GM18508 (cell line): ENCODE measurements around the gene PSPN.
A peak's percentile ranks its signal among the peaks of the same experiment; 100 is the strongest.
"Not testable (repeated sequence)": the region's sequence is repeated elsewhere in the genome, so short reads cannot be mapped to it uniquely, and the experiment has no call there.

ENCODE experiments used
- ATAC-seq: cut with Tn5 transposase; IDR thresholded peaks from one replicate; pipeline ENCODE4 v1.9.1; 2021; ENCODE audit warnings: moderate number of reproducible peaks; ENCODE audit not compliant: insufficient read depth, unreplicated experiment

Gene PSPN

DNA sequence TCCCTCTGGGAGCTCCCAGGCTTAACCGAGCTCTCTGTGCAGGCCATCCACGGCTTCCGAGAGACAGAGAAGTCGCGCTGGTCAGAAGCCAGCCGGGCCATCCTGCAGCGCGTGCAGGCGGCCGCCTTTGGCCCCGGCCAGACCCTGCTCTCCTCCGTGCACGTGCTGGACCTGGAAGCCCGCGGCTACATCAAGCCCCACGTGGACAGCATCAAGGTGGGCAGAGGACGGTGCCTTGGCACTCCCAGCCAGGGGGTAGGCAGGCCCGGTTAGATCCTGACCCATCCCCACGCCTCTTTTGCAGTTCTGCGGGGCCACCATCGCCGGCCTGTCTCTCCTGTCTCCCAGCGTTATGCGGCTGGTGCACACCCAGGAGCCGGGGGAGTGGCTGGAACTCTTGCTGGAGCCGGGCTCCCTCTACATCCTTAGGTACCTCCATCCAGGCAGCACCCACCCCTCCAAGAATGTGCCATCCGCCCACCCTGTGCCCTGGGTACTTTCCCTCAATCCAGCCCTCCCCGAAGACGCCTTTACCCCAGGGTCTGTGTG, 1.5 kb downstream of the PSPN start:
- no peak for ATAC-seq

DNA sequence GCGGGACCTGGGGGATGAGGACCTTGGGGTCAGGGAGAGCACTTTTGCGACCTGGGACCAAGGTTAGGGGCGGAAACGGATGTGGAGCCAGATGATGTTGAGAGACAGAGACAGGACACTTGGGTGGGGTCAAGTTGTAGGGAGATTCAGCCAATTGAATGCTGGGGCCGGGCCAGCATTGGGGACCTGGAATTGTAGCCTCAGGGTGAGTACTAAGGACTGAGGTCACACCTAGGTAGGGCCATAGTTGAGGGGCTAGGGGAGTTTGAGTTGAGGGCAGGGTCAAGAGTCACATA, 2.0 kb downstream of the PSPN start:
- ATAC-seq = no peak

DNA sequence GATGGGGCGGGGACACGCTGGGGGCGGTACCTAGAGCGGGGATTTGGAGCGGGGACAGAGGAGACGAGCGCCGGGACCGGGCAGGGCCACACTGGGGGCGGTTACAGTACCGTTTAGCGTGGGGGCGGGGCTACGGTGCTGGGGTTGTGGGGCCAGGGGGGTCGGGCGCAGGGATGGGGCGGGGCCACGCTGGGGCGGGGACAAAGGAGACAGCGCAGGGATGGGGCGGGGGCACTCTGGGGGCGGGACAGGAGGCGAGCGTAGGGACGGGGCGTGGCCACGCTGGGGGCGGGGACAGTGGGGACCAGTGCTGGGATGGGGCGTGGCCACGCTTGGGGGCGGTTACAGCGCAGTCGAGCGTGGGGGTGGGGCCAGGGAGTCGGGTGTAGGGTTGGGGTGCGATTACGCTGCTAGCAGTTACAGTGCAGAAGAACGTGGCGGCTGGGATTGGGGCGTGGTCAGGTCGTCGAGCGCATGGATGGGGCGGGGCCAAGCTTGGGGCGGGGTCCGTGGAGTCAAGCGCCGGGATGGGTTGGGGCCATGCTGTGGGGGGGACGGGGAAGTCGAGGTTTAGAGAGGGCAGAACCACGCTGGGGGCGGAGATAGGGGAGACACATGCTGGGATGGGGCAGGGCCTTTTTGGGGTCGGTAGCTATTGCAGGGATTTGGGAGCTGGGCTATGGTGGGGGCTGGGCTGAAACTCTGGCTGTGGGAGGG, 2.5 kb downstream of the PSPN start:
- no peak for ATAC-seq

DNA sequence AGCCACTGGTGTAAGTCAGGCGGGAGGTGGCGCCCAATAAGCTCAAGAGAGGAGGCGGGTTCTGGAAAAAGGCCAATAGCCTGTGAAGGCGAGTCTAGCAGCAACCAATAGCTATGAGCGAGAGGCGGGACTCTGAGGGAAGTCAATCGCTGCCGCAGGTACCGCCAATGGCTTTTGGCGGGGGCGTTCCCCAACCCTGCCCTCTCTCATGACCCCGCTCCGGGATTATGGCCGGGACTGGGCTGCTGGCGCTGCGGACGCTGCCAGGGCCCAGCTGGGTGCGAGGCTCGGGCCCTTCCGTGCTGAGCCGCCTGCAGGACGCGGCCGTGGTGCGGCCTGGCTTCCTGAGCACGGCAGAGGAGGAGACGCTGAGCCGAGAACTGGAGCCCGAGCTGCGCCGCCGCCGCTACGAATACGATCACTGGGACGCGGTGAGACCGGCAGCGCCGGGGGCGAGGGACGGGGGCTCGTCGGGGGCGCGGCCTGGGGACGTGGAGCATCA, 3.1 kb downstream of the PSPN start, which contains the start of gene ALKBH7:
TSS of gene ALKBH7 (plus strand) at position 201 of the 502 bp plus-strand sequence. CDS start at position 228, 27 bp downstream.
- ATAC-seq = peak; percentile 73

DNA sequence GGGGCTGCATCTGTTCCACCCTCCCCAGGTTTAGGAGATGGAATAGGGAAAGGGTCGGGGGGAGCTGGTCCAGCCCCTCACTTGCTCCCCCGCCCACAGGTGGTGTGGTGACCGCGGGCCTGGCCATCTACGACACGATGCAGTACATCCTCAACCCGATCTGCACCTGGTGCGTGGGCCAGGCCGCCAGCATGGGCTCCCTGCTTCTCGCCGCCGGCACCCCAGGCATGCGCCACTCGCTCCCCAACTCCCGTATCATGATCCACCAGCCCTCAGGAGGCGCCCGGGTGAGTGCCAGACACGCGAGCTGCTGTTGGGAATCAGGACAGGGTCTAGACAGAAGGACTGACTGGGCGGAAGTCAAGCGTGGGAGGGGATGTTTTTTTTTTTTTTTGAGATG, 11.4 kb downstream of the PSPN start:
- no peak for ATAC-seq

DNA sequence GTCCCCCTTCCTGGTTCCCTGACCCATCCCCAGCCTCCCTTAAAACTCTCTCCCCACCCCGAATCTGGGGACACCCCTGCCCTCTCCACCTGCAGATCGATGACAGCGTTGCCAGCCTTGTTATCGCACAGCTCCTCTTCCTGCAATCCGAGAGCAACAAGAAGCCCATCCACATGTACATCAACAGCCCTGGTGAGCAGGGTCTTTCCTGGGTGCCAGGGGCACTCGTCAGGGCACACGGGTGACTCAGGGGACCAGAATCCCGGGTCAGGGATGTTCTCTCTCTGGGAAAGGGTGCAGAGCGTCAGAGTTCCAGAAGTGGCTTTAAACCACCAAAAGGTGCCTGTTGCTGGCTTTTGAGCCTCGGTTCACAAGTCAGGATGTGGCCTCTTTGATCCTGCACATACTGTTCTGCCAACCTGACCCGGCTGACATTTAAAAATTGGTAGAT, 13.4 kb downstream of the PSPN start:
- ATAC-seq = no peak

DNA sequence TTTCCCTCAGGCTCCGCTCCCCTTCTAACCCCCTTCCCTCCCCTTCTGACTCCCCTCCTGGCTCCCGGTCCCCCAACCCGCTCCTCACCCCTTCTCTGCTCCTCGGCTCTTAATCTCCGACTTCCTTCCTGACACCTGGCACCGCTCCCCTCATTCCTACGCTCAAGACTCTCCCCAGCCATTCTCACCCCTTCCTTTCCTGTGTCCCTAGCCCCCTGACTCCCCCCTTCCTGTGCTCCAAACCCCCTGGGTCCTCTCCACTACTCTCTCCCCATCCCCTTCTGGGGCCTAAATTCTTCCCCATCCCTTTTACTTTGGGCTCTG, 13.7 kb downstream of the PSPN start:
- ATAC-seq = no peak

DNA sequence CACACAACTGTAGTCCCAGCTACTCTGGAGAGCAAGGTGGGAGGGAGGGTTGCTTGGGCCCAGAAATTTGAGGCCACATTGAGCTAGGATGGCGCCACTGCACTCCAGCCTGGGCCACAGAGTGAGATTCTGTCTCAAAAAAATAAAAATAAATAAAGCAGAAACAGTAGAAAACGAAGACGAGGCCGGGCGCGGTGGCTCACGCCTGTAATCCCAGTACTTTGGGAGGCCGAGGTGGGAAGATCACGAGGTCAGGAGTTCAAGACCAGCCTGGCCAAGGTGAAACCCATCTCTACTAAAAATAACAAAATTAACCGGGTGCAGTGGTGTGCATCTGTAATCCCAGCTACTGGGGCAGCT, 14.9 kb downstream of the PSPN start:
- ATAC-seq = not testable (repeated sequence)

DNA sequence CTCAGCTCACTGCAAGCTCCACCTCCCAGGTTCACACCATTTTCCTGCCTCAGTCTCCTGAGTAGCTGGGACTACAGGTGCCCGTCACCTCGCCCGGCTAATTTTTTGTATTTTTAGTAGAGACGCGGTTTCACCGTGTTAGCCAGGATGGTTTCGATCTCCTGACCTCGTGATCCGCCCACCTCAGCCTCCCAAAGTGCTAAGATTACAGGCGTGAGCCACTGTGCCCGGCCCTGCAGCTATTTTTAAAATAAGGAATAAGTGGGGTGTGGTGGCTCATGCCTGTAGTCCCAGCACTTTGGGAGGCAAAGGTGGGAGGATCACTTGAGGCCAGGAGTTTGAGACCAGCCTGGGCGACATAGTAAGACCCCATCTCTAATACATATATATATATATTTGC, 15.3 kb downstream of the PSPN start:
- ATAC-seq = not testable (repeated sequence)

DNA sequence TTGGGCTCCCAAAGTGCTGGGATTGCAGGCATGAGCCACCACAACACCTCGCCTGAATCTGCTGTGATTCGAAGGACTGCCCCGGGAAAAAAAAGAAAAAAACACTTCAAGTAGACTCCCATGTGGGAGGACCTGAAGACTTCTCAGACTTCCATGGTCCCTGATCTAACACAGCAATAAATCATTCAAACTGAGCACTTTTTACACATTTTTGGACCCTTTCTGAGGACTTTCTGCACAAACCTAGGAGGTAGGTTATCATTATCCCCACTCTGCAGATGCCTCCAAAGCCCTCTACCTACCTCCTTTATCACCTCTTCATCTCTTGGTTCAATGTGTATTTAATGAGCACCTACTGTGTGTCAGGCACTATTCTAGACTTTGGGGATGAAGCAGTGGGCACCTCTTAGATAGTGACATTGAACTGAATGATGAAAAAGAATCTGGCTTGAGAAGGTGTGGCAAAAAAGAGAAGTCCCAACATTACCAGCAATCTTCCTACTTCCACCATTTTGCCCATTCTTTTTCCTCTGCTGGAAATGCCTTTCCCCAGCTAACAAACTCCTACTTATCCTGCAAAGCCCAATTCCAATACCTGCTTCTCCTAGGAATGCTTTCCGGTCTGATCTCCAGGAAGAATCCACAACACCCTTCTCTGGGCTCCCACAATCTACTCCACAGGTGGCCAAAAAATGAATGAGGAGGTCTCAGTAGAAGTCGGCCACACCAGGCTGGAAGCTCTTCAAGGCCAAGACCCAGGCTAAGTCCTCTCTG, 16.0 kb downstream of the PSPN start:
- ATAC-seq = no peak

DNA sequence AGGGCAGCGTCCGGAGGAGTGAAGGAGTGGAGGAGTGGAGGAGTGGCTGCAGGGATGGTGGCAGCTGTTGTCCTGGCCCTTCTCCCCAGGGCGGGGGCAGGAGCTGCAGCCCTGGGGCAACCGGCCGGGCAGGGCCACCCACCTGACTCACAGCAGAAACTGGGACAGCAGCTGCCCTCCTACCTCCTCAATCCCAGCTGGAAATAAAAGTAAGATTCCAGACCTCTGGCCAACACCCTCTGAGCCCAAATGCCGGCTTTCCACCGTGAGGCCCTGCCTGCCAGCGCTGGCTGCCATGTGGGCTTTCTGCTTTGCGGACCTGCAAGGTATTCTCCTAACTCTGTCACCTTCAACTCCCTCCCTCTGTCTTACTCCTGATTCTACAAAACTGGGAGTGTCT, 17.7 kb downstream of the PSPN start:
- no peak for ATAC-seq

DNA sequence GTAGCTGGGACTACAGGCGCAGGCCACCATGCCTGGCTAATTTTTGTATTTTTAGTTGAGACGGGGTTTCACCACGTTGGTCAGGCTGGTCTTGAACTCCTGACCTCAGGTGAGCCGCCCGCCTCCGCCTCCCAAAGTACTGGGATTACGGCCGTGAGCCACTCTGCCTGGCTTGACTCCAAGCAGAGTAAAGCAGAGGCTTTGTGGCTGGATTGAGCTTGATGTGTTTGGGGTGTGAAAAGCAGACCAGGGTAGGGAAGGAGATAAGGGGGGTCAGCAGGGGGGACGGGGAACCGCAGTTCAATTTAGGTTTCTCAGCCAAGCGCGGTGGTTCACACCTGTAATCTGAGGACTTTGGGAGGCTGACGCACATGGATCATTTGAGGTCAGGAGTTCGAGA, 18.6 kb downstream of the PSPN start:
- no peak for ATAC-seq

DNA sequence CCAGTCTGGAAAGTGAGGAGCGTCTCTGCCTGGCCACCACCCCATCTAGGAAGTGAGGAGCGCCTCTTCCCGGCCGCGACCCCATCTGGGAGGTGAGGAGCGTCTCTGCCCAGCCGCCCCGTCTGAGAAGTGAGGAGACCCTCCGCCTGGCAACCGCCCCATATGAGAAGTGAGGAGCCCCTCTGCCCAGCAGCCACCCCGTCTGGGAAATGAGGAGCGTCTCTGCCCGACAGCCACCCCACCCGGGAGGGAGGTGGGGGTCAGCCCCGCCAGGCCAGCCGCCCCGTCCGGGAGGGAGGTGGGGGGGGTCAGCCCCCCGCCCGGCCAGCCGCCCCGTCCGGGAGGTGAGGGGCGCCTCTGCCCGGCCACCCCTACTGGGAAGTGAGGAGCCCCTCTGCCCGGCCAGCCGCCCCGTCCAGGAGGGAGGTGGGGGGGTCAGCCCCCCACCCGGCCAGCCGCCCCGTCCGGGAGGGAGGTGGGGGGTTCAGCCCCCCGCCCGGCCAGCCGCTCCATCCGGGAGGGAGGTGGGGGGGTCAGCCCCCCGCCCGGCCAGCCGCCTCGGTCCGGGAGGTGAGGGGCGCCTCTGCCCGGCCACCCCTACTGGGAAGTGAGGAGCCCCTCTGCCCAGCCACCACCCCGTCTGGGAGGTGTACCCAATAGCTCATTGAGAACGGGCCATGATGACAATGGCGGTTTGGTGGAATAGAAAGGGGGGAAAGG, 20.3 kb downstream of the PSPN start:
- ATAC-seq = not testable (repeated sequence)

DNA sequence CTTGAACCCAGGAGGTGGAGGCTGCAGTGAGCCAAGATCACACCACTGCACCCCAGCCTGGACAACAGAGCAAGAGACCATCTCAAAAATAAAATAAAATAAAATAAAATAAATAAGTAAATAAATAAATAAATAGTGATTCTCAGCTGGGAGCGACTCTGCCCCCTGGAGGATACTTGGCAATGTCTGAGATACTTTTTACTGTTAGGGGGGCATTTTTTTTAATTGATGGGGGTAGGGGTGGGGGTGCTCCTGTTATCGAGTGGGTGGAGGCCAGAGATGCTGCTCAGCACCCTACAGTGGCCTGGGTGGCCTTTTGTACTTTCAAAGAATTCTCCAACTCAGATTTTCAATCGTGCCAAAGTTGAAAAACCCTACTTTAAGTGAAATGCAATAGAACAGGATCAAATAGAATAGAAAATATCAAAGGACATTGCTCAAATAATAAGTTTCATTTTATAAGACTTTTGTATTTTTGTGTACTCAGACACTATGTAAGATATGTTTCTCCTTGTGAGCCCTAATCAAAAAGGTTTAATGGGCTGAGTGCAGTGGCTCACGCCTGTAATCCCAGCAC, 21.5 kb downstream of the PSPN start:
- ATAC-seq = no peak

DNA sequence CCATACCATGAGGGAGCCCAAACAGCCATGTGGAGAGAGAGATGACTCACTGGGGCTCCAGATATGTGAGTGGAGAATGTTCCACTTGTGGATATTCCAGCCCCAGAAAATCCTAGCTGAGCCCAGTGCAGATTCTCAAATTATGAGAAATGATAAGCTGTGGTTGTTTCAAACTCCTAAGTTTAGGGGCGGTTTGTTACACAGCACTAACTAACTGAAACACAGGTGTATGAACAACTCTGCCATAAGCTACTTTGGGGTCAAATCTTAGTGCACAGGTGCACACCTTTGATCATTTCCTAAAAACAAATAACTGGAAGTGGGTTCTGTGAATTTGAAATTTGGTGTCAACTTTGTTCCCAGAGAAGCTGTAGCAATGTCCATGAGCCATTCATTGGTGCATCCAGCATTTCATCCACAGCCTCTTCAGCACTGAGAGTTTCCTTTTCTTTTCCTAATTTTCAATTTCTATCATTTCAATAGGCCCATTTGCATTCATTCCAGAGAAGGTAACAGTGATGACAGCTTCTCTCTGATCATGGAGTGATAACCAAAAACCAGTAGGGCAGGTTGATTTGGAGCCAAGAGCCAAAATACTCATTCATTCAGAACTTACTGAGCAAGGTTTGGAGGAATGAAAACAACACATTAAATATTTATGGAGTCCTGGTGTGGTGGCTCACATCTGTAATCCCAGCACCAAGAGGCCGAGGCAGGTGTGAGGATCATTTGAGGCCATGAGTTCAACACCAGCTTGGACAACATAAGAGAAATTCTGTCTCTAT, 23.2 kb downstream of the PSPN start:
- no peak for ATAC-seq

DNA sequence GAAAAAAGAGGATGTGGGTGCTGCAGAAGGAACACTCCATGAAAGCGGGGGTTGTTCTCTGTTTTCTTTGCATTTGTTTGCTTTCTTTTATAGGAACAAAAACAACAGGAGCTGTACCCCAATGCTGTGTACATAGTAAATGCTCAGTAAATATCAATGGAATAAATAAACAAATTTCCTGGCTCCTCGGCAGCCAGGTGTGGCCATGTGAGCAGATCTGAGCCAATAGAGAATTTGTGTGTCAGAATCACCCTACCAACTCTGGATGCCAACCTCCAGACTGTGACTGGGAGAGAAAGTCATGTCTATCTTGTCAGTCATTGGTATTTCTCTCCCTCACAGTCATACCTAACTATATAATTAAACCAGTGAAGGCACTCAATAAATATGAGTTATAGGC, 25.0 kb downstream of the PSPN start:
- no peak for ATAC-seq

DNA sequence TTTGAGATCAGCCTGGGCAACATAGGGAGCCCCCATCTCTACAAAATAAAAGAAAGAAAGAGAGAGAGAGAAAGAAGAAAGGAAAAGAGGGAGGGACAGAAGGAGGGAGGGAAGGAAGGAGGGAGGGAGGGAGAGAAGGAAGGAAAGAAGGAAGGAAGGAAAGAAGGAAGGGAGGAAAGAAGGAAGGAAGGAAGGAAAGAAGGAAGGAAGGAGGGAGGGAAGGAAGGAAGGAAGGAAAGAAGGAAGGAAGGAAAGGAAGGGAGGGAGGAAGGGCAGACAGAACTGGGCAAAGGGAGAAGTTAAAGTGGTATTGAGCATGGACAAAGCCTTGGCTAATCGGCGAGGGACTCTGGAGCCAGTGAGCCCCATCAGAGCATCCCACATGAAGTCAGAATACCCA, 26.5 kb downstream of the PSPN start:
- not testable (repeated sequence) for ATAC-seq

DNA sequence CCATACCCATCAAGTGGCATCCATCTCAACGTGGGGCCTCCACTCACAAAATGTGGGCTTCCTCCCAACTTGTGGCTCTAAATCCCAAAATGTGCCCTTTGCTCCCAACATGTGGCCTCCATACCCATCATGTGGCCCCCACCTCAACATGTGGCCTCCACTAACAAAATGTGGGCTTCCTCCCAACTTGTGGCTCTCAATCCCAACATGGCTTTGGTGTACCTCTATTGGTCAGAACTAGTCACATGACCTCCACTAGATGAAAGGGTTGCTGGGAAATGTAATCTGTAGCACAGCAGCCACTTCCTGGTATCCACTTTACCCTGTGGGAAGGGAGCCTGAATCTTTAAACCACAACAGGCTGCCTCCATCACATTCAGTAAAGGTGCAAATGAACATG, 32.3 kb downstream of the PSPN start:
- no peak for ATAC-seq

DNA sequence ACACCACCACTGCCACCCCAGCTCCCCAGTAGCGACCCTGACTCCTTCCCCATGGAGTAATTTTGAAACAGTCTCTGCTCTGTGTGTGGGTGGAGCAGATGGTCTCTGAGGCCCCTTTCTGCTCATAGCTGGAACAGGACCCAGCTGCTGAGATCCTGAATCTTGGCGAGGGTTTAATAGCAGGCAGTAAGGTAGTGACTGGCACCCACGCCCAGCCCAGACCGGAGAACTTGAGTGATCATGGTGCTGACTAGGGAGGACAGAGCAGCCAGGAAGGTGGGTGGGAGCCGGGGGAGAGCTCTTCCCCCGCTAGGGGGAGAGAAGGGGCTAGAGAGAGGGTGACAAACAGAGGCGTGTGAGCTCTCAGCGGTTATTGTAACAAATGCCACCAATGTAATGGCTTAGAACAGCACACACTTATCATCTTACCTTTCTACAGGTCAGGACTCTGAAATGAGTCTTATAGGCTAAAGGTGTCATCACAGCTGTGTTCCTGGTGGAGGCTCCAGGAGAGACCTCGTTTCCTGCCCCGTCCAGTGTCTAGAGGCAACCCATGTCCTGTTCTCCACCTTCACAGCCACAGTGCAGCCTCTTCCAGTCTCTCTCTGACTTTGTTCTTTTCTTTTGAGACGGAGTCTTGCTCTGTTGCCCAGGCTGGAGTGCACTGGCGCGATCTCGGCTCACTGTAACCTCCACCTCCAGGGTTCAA, 35.1 kb downstream of the PSPN start:
- ATAC-seq = no peak
